K562 (cell line): ENCODE measurements around the gene NBEAL2. TPM values are rescaled to one million over a fixed set of nuclear protein-coding genes. Genes with fewer than 3 reads are reported as not detected.

Experiments used
- ATAC-seq: fragments of 200-7000 bp; cut with Tn5 transposase; 3 replicates; pipeline ENCODE4 v1.9.1; 2020; ENCODE audit warnings: moderate library complexity
- BruUV-seq: library from RNA; stranded (reverse); fragments of 400-500 nt; replicated peaks from 2 replicates; lab custom pipeline; 2021; lab: Mats Ljungman, UMichigan
- CTCF ChIA-PET: fragments of 300-600 bp; formaldehyde crosslinking; extraction: SDS; loops from one replicate; lab custom pipeline; 2021; ENCODE audit warnings: low intra/inter-chr PET ratio; lab: Yijun Ruan, JAX
- POLR2A ChIA-PET: fragments of 300-600, 350-650 bp; sonication (Branson Sonifier 250); formaldehyde crosslinking; extraction: SDS; loops from one replicate; lab custom pipeline; 2021; ENCODE audit warnings: antibody characterized with exemption, inconsistent platforms; lab: Yijun Ruan, JAX
- DNase-seq, 4 experiments: peaks; one replicate each; pipeline versions ENCODE4 v3.0.0 to v3.0.0-alpha.2; 2011 to 2018; ENCODE audit warnings: low spot score in 3 of 4, mixed read lengths in 3 of 4; ENCODE audit errors: extremely low read depth in 1 of 4
- FAIRE-seq: peaks from 2 replicates; lab custom pipeline; 2011; peaks lifted over from hg19 to GRCh38; lab: Jason Lieb, UNC
- H2AFZ ChIP-seq: 2 replicates; pipeline ENCODE4 v1.6.0; 2011; ENCODE audit warnings: low read depth, low read length, control low read depth, inconsistent platforms
- H3K27ac ChIP-seq: fragments of 200-600 bp; 3 replicates; pipeline ENCODE4 v1.8.0; 2011; ENCODE audit warnings: low read depth, mild to moderate bottlenecking, control low read depth, inconsistent platforms, low read length, moderate library complexity, mixed read lengths; ENCODE audit errors: extremely low read depth
- H3K27me3 ChIP-seq, 2 experiments: fragments of 300-600 bp in 1 of 2; 2 replicates in 1 of 2; 3 replicates in 1 of 2; pipeline versions ENCODE4 v1.6.0 to v1.8.0; 2011; ENCODE audit warnings: inconsistent platforms in 2 of 2, low read length in 2 of 2, mild to moderate bottlenecking in 1 of 2, mixed read lengths in 1 of 2, moderate library complexity in 1 of 2; ENCODE audit not compliant: control insufficient read depth in 2 of 2, insufficient read depth in 2 of 2
- H3K36me3 ChIP-seq: fragments of 300-600 bp; 3 replicates; pipeline ENCODE4 v1.8.0; 2011; ENCODE audit warnings: mild to moderate bottlenecking, low read length, inconsistent platforms; ENCODE audit not compliant: control insufficient read depth, insufficient read depth
- H3K4me1 ChIP-seq, 2 experiments: fragments of 200-600 bp in 1 of 2; replicated peaks in 1 of 2; 2 replicates in 1 of 2; 3 replicates in 1 of 2; pipeline versions ENCODE4 v1.5.1 to v1.8.0; 2011; ENCODE audit warnings: inconsistent platforms in 2 of 2, low read length in 2 of 2, mild to moderate bottlenecking in 1 of 2, mixed read lengths in 1 of 2, moderate library complexity in 1 of 2; ENCODE audit not compliant: control insufficient read depth in 2 of 2, insufficient read depth in 2 of 2
- H3K4me2 ChIP-seq: 2 replicates; pipeline ENCODE4 v1.6.1; 2011; ENCODE audit warnings: low read length, control low read depth, inconsistent platforms, mixed read lengths; ENCODE audit not compliant: insufficient read depth
- H3K4me3 ChIP-seq: fragments of 200-600 bp; sonication (generic), shearing (Covaris generic); 2 replicates; pipeline ENCODE4 v1.5.1; 2016; ENCODE audit warnings: control low read depth, inconsistent platforms
- H3K79me2 ChIP-seq: fragments of 200-600 bp; 3 replicates; pipeline ENCODE4 v1.8.0; 2011; ENCODE audit warnings: low read length, inconsistent platforms; ENCODE audit not compliant: control insufficient read depth, insufficient read depth
- H3K9ac ChIP-seq, 2 experiments: 2 replicates each; pipeline versions ENCODE4 v1.6.0 to v1.6.1; 2011; ENCODE audit warnings: low read depth in 2 of 2, low read length in 2 of 2, control low read depth in 1 of 2, inconsistent platforms in 1 of 2, mild to moderate bottlenecking in 1 of 2, mixed read lengths in 1 of 2; ENCODE audit not compliant: insufficient read depth in 1 of 2
- H3K9me1 ChIP-seq: one replicate; pipeline ENCODE4 v1.6.0; 2011; ENCODE audit warnings: inconsistent platforms, mild to moderate bottlenecking, low read length, moderate library complexity; ENCODE audit not compliant: control insufficient read depth, insufficient read depth
- H3K9me3 ChIP-seq: replicated peaks from 2 replicates; pipeline ENCODE4 v1.5.1; 2011; ENCODE audit warnings: low read depth, low read length, inconsistent platforms; ENCODE audit not compliant: control insufficient read depth, insufficient read depth
- H4K20me1 ChIP-seq: replicated peaks from 2 replicates; pipeline ENCODE4 v1.6.1; 2011; ENCODE audit warnings: low read length, inconsistent platforms, mixed read lengths; ENCODE audit not compliant: control insufficient read depth, insufficient read depth
- MECOM ChIP-seq: fragments of 250-450 bp; sonication (Bioruptor Pico); IDR thresholded peaks from 2 replicates; pipeline ENCODE4 v1.8.0; 2022; ENCODE audit warnings: inconsistent platforms
- NBN ChIP-seq: fragments of 450-650 bp; IDR thresholded peaks from 2 replicates; pipeline ENCODE4 v1.6.1; 2016; ENCODE audit warnings: low read depth, mild to moderate bottlenecking
- NRF1 ChIP-seq, 2 experiments: fragments of 450-650 bp; IDR thresholded peaks in 1 of 2; conservative IDR thresholded peaks in 1 of 2; 2 replicates each; pipeline ENCODE4 v1.6.1; 2014; ENCODE audit warnings: mild to moderate bottlenecking in 2 of 2
- POLR2A ChIP-seq: fragments of 450-650 bp; conservative IDR thresholded peaks from 2 replicates; pipeline ENCODE4 v1.6.1; 2016
- POLR2G ChIP-seq: fragments of 200-400 bp; formaldehyde crosslinking; IDR thresholded peaks from 2 replicates; pipeline ENCODE4 v1.6.1; 2017; ENCODE audit warnings: low read depth, mild to moderate bottlenecking, antibody characterized with exemption, low read length, moderate library complexity
- RBFOX2 ChIP-seq: fragments of 200-400 bp; formaldehyde crosslinking; IDR thresholded peaks from 2 replicates; pipeline ENCODE4 v1.6.1; 2017; ENCODE audit warnings: low read depth, mild to moderate bottlenecking, low read length, moderate library complexity
- RBM22 ChIP-seq: fragments of 200-400 bp; formaldehyde crosslinking; IDR thresholded peaks from 2 replicates; pipeline ENCODE4 v1.6.1; 2018; ENCODE audit warnings: low read length, low read depth; ENCODE audit not compliant: poor library complexity, severe bottlenecking
- RBM39 ChIP-seq: fragments of 200-400 bp; formaldehyde crosslinking; optimal IDR thresholded peaks from 2 replicates; pipeline ENCODE3; 2018; ENCODE audit warnings: low read depth, low read length
- TCF3 ChIP-seq: sonication (generic); formaldehyde crosslinking; IDR thresholded peaks from 2 replicates; pipeline ENCODE4 v1.4.0; 2020; ENCODE audit warnings: mild to moderate bottlenecking, missing genetic modification reagents
- USF1 ChIP-seq: sonication (generic); formaldehyde crosslinking; IDR thresholded peaks from 2 replicates; pipeline ENCODE4 v1.9.0; 2022; ENCODE audit warnings: mild to moderate bottlenecking, missing genetic modification reagents
- ZBTB11 ChIP-seq, 3 experiments: fragments of 200-800 bp in 1 of 3; fragments of 250-450 bp in 1 of 3; fragments of 450-650 bp in 1 of 3; sonication (Bioruptor Pico) in 1 of 3; sonication (Bioruptor generic) in 1 of 3; formaldehyde crosslinking in 1 of 3; IDR thresholded peaks; 2 replicates each; pipeline versions ENCODE4 v1.6.1 to v1.8.0; 2016 to 2022; ENCODE audit warnings: mild to moderate bottlenecking in 2 of 3, missing genetic modification characterization in 2 of 3, missing compliant biosample characterization in 1 of 3, moderate library complexity in 1 of 3
- WGBS: fragments of 100-300 bp; shearing (Covaris generic); methylation state at CpG from one replicate; pipeline ENCODE4 v1.1.6; 2016; ENCODE audit warnings: low coverage, mixed read lengths; ENCODE audit not compliant: insufficient coverage; ENCODE audit errors: missing lambda C conversion rate; 5-methylcytosine and 5-hydroxymethylcytosine counted together
- in situ Hi-C: fragments of 300-500 bp; cut with MboI; formaldehyde crosslinking; loops from 4 replicates; pipeline ENCODE4 v1.15.0; 2018; ENCODE audit warnings: inconsistent platforms, mixed read lengths
- intact Hi-C: fragments of 100-400 bp; cut with micrococcal nuclease; formaldehyde crosslinking; loops from 2 replicates; pipeline ENCODE4 v1.14.2; 2022
- polyA plus RNA-seq, 8 experiments: library from polyadenylated mRNA; depleted of rRNA in 4 of 8; stranded (reverse) in 5 of 8; unstranded in 3 of 8; fragments of >200 nt; fragmentation: Nextera tagmentation in 2 of 8; fragmentation: Illumina TruSeq in 1 of 8; extraction: Ambion mirVana in 2 of 8; extraction: Trizol in 1 of 8; gene quantifications; 2 replicates each; pipeline versions ENCODE4 v1.2.1 to v1.2.3, GENCODE V29; 2011 to 2014; ENCODE audit warnings: inconsistent platforms in 1 of 8, missing spikeins in 1 of 8
- total RNA-seq, 7 experiments: library from RNA; depleted of rRNA in 6 of 7; stranded (reverse); fragments of >200 nt in 6 of 7; fragmentation: Illumina TruSeq in 2 of 7; extraction: Trizol in 2 of 7; gene quantifications; 2 replicates each; pipeline versions ENCODE4 v1.2.1 to v1.2.3, GENCODE V29; 2011 to 2021; ENCODE audit warnings: low replicate concordance in 1 of 7
- TF ChIP-seq, protein P1 (sequence below): conservative IDR thresholded peaks from 2 replicates; pipeline ENCODE4 v1.6.1; 2011; ENCODE audit warnings: low read depth, mild to moderate bottlenecking, low read length; ENCODE audit not compliant: control insufficient read depth

Gene NBEAL2
- total and polyA plus RNA-seq, 9 of the 15 experiments (the other 6 are each of a cell fraction or from before 2014, with no cell fraction given) = 0.06 to 114 (median 29.6) TPM

DNA sequence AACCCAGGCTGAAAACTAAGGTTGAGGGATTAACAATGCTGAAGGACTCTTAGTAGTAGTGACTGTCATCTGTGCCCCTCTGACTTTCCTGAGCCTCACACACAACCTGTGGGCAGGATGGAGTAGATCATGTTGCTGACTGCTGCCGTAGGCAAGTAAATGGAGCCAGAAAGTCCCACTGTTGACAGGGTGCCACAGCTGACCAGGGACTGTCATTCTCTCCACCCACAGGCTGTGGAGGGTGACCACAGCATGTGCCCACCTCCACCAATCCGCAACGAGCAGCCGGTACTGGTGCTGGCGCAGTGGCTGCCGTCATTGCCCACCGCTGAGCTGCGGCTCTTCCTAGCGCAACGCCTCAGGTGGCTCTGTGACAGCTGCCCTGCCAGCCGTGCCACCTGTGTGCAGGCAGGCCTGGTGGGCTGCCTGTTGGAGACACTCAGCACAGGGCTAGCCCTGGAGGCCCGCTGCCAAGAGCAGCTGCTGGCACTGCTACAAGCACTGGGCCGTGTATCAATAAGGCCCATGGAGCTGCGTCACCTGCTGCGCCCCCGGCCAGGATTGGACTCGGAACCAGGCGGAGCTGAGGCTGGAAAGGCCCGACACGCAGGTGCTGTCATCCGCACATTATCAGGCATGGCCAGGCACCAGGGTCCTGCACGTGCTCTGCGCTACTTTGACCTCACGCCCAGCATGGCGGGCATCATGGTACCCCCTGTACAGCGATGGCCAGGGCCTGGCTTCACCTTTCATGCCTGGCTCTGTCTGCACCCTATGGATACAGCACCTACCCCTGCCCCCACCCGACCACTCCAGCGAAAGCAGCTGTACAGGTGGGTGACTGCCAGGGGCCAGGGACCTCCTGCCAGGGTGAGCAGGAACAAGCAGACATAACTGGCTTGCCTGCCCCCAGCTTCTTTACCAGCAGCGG is 15.6 kb downstream of the NBEAL2 start:
- no peaks in the 10 kb centered on the region for H3K27me3 ChIP-seq
- H3K9ac ChIP-seq = peak overlapping the region in 1 of 2 experiments; percentile 1; a peak in 1 of 4 replicates
- ChIA-PET POLR2A (interaction anchor here (0.6 to 1.8 kb wide), 10 partner anchors 9 to 60 kb away, joined by 3 to 7 read pairs (median 4); partner anchors contain the start of gene NBEAL2), CTCF (no interaction called here)
- WGBS = 94% methylated on average over 29 of the region's 29 CpGs
- no peak for FAIRE-seq
- H3K4me2 ChIP-seq = no peak overlapping the region
- 0 out of 3 replicates have a peak, but pooled peaks cover 1% of the 10 kb centered on the region for H3K79me2 ChIP-seq
- H3K4me1 ChIP-seq = peaks cover 0 to 58% of the 10 kb centered on the region in 2 experiments; a peak in 2 of 5 replicates
- no peaks in the 10 kb centered on the region for H3K9me1 ChIP-seq
- no peak overlapping the region for H3K27ac ChIP-seq
- no peak for DNase-seq
- in situ Hi-C loops (no loop called here), intact Hi-C loops (loop anchor here (10.0 kb wide), 1 partner anchor 290 kb away; the partner anchor contains the start of gene TMIE)
- H4K20me1 ChIP-seq = peaks cover 4% of the 10 kb centered on the region; the same call in 1 of the 2 replicates
- H3K4me3 ChIP-seq = no peak overlapping the region
- TF ChIP-seq MECOM (CRISPR knock-in tag) = no peak
- TF ChIP-seq, protein P1, sequence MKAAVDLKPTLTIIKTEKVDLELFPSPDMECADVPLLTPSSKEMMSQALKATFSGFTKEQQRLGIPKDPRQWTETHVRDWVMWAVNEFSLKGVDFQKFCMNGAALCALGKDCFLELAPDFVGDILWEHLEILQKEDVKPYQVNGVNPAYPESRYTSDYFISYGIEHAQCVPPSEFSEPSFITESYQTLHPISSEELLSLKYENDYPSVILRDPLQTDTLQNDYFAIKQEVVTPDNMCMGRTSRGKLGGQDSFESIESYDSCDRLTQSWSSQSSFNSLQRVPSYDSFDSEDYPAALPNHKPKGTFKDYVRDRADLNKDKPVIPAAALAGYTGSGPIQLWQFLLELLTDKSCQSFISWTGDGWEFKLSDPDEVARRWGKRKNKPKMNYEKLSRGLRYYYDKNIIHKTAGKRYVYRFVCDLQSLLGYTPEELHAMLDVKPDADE = 0 out of 2 replicates have a peak, but pooled peaks have one; percentile 46
- peak; percentile 31 for TF ChIP-seq RBM22
- TF ChIP-seq TCF3 (CRISPR knock-in tag) = no peak
- TF ChIP-seq NBN = no peak
- peak; percentile 43; the same call in 1 of the 2 replicates for TF ChIP-seq RBFOX2
- no peak for TF ChIP-seq ZBTB11 (CRISPR knock-in tag; IDR thresholded peaks at IDR 0.05)
- no peak for TF ChIP-seq NRF1 (conservative IDR thresholded peaks at IDR 0.05 in 1 of 2, IDR thresholded peaks at IDR 0.05 in 1 of 2)
- peak; percentile 67 for TF ChIP-seq POLR2G
- 0 out of 2 replicates have a peak, but pooled peaks have one; percentile 23 for TF ChIP-seq USF1 (CRISPR knock-in tag)
- TF ChIP-seq POLR2A = 0 out of 2 replicates have a peak, but pooled peaks have one; percentile 14
- no peak for TF ChIP-seq RBM39
- ATAC-seq = no peak
- H2AFZ ChIP-seq = no peak overlapping the region
- peaks cover 98% of the 10 kb centered on the region for H3K36me3 ChIP-seq
- no TSS peak for BruUV-seq
- no peaks in the 10 kb centered on the region for H3K9me3 ChIP-seq
